Cardiac muscle cell (in vitro differentiated cells and primary cell): ENCODE data around the gene GABBR2. TPM values are rescaled to one million over a fixed set of nuclear protein-coding genes. Genes with fewer than 3 reads are reported as not detected.

Source experiments
- DNase-seq, 2 donors: peaks; one replicate each; pipeline versions ENCODE4 v3.0.0 to v3.0.0-alpha.2; 2010 to 2017; ENCODE audit warnings: low read depth in 1 of 2, low spot score in 1 of 2
- H3K27ac ChIP-seq: fragments of 200-600 bp; sonication (generic); 2 replicates; pipeline ENCODE4 v1.5.1; 2016
- H3K27me3 ChIP-seq: fragments of 200-600 bp; sonication (generic); 2 replicates; pipeline ENCODE4 v1.6.0; 2016; ENCODE audit warnings: control low read depth
- H3K36me3 ChIP-seq: fragments of 200-600 bp; sonication (generic); 2 replicates; pipeline ENCODE4 v1.5.1; 2016; ENCODE audit warnings: control low read depth
- H3K4me1 ChIP-seq: fragments of 200-600 bp; sonication (generic); 2 replicates; pipeline ENCODE4 v1.8.1; 2017; ENCODE audit warnings: low read depth, mild to moderate bottlenecking, mixed run types
- H3K4me3 ChIP-seq: fragments of 200-600 bp; sonication (generic); 2 replicates; pipeline ENCODE4 v1.5.1; 2016; ENCODE audit warnings: mild to moderate bottlenecking
- H3K9me3 ChIP-seq: fragments of 200-600 bp; sonication (generic); 2 replicates; pipeline ENCODE4 v1.5.1; 2017; ENCODE audit warnings: low read depth, mild to moderate bottlenecking, control low read depth
- CTCF ChIP-seq: IDR thresholded peaks from 2 replicates; pipeline ENCODE4 v1.5.1; 2012; ENCODE audit warnings: low read depth, mild to moderate bottlenecking, low read length
- polyA plus RNA-seq: library from polyadenylated mRNA; unstranded; fragments of >200 nt; fragmentation: Nextera tagmentation; extraction: Ambion mirVana; gene quantifications from 2 replicates; pipeline ENCODE4 v1.2.1, GENCODE V29; 2016
- total RNA-seq: library from RNA; depleted of rRNA; stranded (reverse); fragments of >200 nt; gene quantifications from 2 replicates; pipeline ENCODE4 v1.2.3, GENCODE V29; 2016

Gene GABBR2
- total and polyA plus RNA-seq, 2 experiments from 2014 or later = 0.06 TPM; not detected in 1

GRCh38 chr9:98318834-98319478 is 389.8 kb downstream of the GABBR2 start:
- Histone ChIP-seq H3K4me1 (no peaks in the 10 kb centered on the region), H3K4me3 (no peak overlapping the region), H3K27ac (no peak overlapping the region), H3K36me3 (no peaks in the 10 kb centered on the region), H3K27me3 (no peaks in the 10 kb centered on the region), H3K9me3 (no peaks in the 10 kb centered on the region)
- DNase-seq = peak in 1 of 2 donors; percentile 51
- no peak for TF ChIP-seq CTCF

- Histone ChIP-seq H3K27ac (no peak overlapping the region), H3K36me3 (no peaks in the 10 kb centered on the region), H3K9me3 (no peaks in the 10 kb centered on the region), H3K4me1 (no peaks in the 10 kb centered on the region), H3K27me3 (no peaks in the 10 kb centered on the region), H3K4me3 (no peak overlapping the region)
- TF ChIP-seq CTCF = no peak
- DNase-seq = no peak
These were observed 390.5 kb downstream of the GABBR2 start for GRCh38 chr9:98318041-98318790.

- no peak overlapping the region for H3K4me3 ChIP-seq
- H3K4me1 ChIP-seq = no peaks in the 10 kb centered on the region
- H3K9me3 ChIP-seq = no peaks in the 10 kb centered on the region
- DNase-seq = no peak
- no peaks in the 10 kb centered on the region for H3K36me3 ChIP-seq
- no peak for TF ChIP-seq CTCF
- no peaks in the 10 kb centered on the region for H3K27me3 ChIP-seq
- no peak overlapping the region for H3K27ac ChIP-seq
These were observed 391.4 kb downstream of the GABBR2 start for GRCh38 chr9:98317134-98317857.

- no peak overlapping the region for H3K27ac ChIP-seq
- no peak for DNase-seq
These were observed 392.1 kb downstream of the GABBR2 start for GRCh38 chr9:98316445-98317133.

More at GRCh38 chr9:98316445-98317133, 392.1 kb downstream of the GABBR2 start:
- no peak for TF ChIP-seq CTCF
- no peaks in the 10 kb centered on the region for H3K36me3 ChIP-seq
- H3K4me1 ChIP-seq = no peaks in the 10 kb centered on the region
- H3K9me3 ChIP-seq = no peaks in the 10 kb centered on the region
- no peaks in the 10 kb centered on the region for H3K27me3 ChIP-seq
- no peak overlapping the region for H3K4me3 ChIP-seq
